ENCODE measurements around the gene ATP11A.

DNA sequence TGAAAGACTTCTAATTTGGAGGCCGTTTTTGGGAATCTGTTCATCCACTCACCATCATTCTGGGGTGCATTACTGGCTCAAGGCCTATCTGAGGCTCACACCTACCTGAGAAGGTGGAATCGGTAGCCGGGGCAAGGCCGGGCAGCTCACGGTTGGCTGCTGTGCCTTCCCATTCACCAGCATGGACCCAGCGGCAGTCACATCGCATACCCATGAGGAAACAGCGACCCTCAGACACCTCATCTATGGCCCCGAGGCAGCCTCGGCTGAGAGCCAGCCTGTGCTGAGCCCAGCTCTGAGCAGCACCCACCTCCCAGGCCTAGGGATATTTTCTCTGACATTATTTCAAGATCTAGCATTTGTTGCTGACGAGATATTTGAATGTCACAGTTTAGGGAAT is 130.5 kb downstream of the ATP11A start:
- TF ChIP-seq EZH2 (IDR thresholded peaks at IDR 0.05; ENCODE audit: borderline replicate concordance), result no peak
- TF ChIP-seq, protein P1, sequence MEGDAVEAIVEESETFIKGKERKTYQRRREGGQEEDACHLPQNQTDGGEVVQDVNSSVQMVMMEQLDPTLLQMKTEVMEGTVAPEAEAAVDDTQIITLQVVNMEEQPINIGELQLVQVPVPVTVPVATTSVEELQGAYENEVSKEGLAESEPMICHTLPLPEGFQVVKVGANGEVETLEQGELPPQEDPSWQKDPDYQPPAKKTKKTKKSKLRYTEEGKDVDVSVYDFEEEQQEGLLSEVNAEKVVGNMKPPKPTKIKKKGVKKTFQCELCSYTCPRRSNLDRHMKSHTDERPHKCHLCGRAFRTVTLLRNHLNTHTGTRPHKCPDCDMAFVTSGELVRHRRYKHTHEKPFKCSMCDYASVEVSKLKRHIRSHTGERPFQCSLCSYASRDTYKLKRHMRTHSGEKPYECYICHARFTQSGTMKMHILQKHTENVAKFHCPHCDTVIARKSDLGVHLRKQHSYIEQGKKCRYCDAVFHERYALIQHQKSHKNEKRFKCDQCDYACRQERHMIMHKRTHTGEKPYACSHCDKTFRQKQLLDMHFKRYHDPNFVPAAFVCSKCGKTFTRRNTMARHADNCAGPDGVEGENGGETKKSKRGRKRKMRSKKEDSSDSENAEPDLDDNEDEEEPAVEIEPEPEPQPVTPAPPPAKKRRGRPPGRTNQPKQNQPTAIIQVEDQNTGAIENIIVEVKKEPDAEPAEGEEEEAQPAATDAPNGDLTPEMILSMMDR (IDR thresholded peaks at IDR 0.05; ENCODE audit: poor library complexity), result no peak
